GM12878 (cell line): ENCODE results near the gene KLF8. TPM values are rescaled to one million over a fixed set of nuclear protein-coding genes. Genes with fewer than 3 reads are reported as not detected.

ENCODE experiments used
- BHLHE40 ChIP-seq, 2 experiments: fragments of 450-650 bp in 1 of 2; IDR thresholded peaks; 2 replicates each; pipeline ENCODE4 v1.6.1; 2011 to 2017; ENCODE audit warnings: low read depth in 2 of 2, borderline replicate concordance in 1 of 2, improper control_type of control experiment in 1 of 2, low read length in 1 of 2, mild to moderate bottlenecking in 1 of 2
- CHD1 ChIP-seq: IDR thresholded peaks from 2 replicates; pipeline ENCODE4 v1.6.1; 2012; ENCODE audit warnings: low read depth, low read length, improper control_type of control experiment
- IRF3 ChIP-seq: fragments of 450-650 bp; IDR thresholded peaks from 2 replicates; pipeline ENCODE4 v1.6.1; 2014; ENCODE audit warnings: mild to moderate bottlenecking
- KLF5 ChIP-seq: fragments of 450-650 bp; IDR thresholded peaks from 2 replicates; pipeline ENCODE4 v1.6.1; 2014; ENCODE audit warnings: mild to moderate bottlenecking; ENCODE audit not compliant: partially characterized antibody
- MEF2B ChIP-seq: fragments of 450-650 bp; IDR thresholded peaks from 2 replicates; pipeline ENCODE4 v1.6.1; 2018; ENCODE audit warnings: mild to moderate bottlenecking, moderate library complexity; ENCODE audit not compliant: partially characterized antibody, poor library complexity, severe bottlenecking
- MTA2 ChIP-seq: fragments of 450-650 bp; IDR thresholded peaks from 2 replicates; pipeline ENCODE4 v1.6.1; 2016; ENCODE audit warnings: low read depth, mild to moderate bottlenecking, moderate library complexity
- MTA3 ChIP-seq: IDR thresholded peaks from 2 replicates; pipeline ENCODE4 v1.6.1; 2012; ENCODE audit warnings: low read length, inconsistent platforms, borderline replicate concordance
- PML ChIP-seq: IDR thresholded peaks from 2 replicates; pipeline ENCODE4 v1.6.1; 2012; ENCODE audit warnings: low read length, inconsistent platforms
- POU2F2 ChIP-seq: IDR thresholded peaks from 3 replicates; pipeline ENCODE4 v1.6.1; 2011; ENCODE audit warnings: low read depth, mild to moderate bottlenecking, low read length, borderline replicate concordance
- PRDM15 ChIP-seq: fragments of 450-650 bp; formaldehyde crosslinking; IDR thresholded peaks from 2 replicates; pipeline ENCODE4 v1.4.0; 2020; ENCODE audit warnings: mild to moderate bottlenecking, moderate library complexity
- RAD21 ChIP-seq: IDR thresholded peaks from 2 replicates; pipeline ENCODE4 v1.6.1; 2011; ENCODE audit warnings: mild to moderate bottlenecking, low read depth, low read length, moderate library complexity; ENCODE audit not compliant: insufficient read depth
- RCOR1 ChIP-seq: conservative IDR thresholded peaks from 2 replicates; pipeline ENCODE4 v1.6.1; 2012; ENCODE audit warnings: low read depth, low read length, improper control_type of control experiment
- RELA ChIP-seq: fragments of 450-650 bp; IDR thresholded peaks from 2 replicates; pipeline ENCODE4 v1.8.0; 2014; ENCODE audit warnings: borderline replicate concordance; ENCODE audit not compliant: partially characterized antibody
- RFX5 ChIP-seq: IDR thresholded peaks from 2 replicates; pipeline ENCODE4 v1.6.1; 2011; ENCODE audit warnings: low read depth, low read length, improper control_type of control experiment
- RUNX3 ChIP-seq: IDR thresholded peaks from 2 replicates; pipeline ENCODE4 v1.6.1; 2012; ENCODE audit warnings: low read length, inconsistent platforms
- SMARCA5 ChIP-seq: fragments of 450-650 bp; IDR thresholded peaks from 2 replicates; pipeline ENCODE4 v1.6.1; 2017; ENCODE audit warnings: mild to moderate bottlenecking
- SMC3 ChIP-seq: IDR thresholded peaks from 2 replicates; pipeline ENCODE4 v1.6.1; 2011; ENCODE audit warnings: low read length, improper control_type of control experiment, borderline replicate concordance
- SREBF1 ChIP-seq: IDR thresholded peaks from 2 replicates; pipeline ENCODE4 v1.6.1; 2012; ENCODE audit warnings: mild to moderate bottlenecking, low read length
- STAT1 ChIP-seq: fragments of 450-650 bp; conservative IDR thresholded peaks from 2 replicates; pipeline ENCODE4 v1.6.1; 2014; ENCODE audit warnings: antibody characterized with exemption, mild to moderate bottlenecking
- STAT3 ChIP-seq: IDR thresholded peaks from 2 replicates; pipeline ENCODE4 v1.6.1; 2011; ENCODE audit warnings: low read depth, low read length, improper control_type of control experiment
- TAF1 ChIP-seq: IDR thresholded peaks from 2 replicates; pipeline ENCODE4 v1.6.1; 2011; ENCODE audit warnings: mild to moderate bottlenecking, low read depth, low read length, borderline replicate concordance
- TCF12 ChIP-seq: IDR thresholded peaks from 2 replicates; pipeline ENCODE4 v1.6.1; 2011; ENCODE audit warnings: low read depth, mild to moderate bottlenecking, low read length
- YY1 ChIP-seq: IDR thresholded peaks from 2 replicates; pipeline ENCODE4 v1.6.1; 2011; ENCODE audit warnings: low read depth, mild to moderate bottlenecking, low read length
- ZBTB40 ChIP-seq: fragments of 450-650 bp; IDR thresholded peaks from 2 replicates; pipeline ENCODE4 v1.6.1; 2016; ENCODE audit warnings: mild to moderate bottlenecking, moderate library complexity, borderline replicate concordance
- ZNF217 ChIP-seq: fragments of 450-650 bp; IDR thresholded peaks from 2 replicates; pipeline ENCODE4 v1.6.1; 2017; ENCODE audit warnings: antibody characterized with exemption, mild to moderate bottlenecking
- ZNF622 ChIP-seq: fragments of 450-650 bp; IDR thresholded peaks from 2 replicates; pipeline ENCODE4 v1.6.1; 2017; ENCODE audit warnings: mild to moderate bottlenecking, inconsistent platforms
- polyA plus RNA-seq, 11 experiments: library from polyadenylated mRNA; depleted of rRNA in 4 of 11; unstranded in 6 of 11; stranded (reverse) in 5 of 11; fragments of >200 nt; fragmentation: Nextera tagmentation in 4 of 11; fragmentation: Illumina TruSeq in 1 of 11; extraction: Ambion mirVana in 4 of 11; extraction: Trizol in 1 of 11; gene quantifications; 1 replicate in 1 of 11; 2 replicates in 10 of 11; pipeline versions ENCODE4 v1.2.1 to v1.2.3, GENCODE V29; 2011 to 2016; ENCODE audit warnings: inconsistent platforms in 2 of 11, missing spikeins in 2 of 11, low read depth in 1 of 11
- total RNA-seq, 4 experiments: library from RNA; depleted of rRNA in 3 of 4; stranded (reverse); fragments of >200 nt in 3 of 4; fragmentation: Illumina TruSeq in 1 of 4; extraction: Trizol in 1 of 4; gene quantifications; 2 replicates each; pipeline versions ENCODE4 v1.2.1 to v1.2.3, GENCODE V29; 2013 to 2021

KLF8 gene
- total and polyA plus RNA-seq, 10 of the 15 experiments (the other 5 are each of a cell fraction or from before 2014, with no cell fraction given), result 0.31 to 27.3 (median 0.99) TPM

- no peak for TF ChIP-seq POU2F2
- no peak for TF ChIP-seq CHD1
- TF ChIP-seq SMARCA5, result no peak
- TF ChIP-seq RFX5, result no peak
- no peak for TF ChIP-seq TCF12
- no peak for TF ChIP-seq ZNF622
- no peak for TF ChIP-seq IRF3
- no peak for TF ChIP-seq STAT3
- TF ChIP-seq SREBF1, result no peak
- no peak for TF ChIP-seq MTA3
- no peak for TF ChIP-seq RCOR1
- TF ChIP-seq PML, result no peak
- TF ChIP-seq TAF1, result no peak
- no peak for TF ChIP-seq ZBTB40
- TF ChIP-seq MEF2B, result no peak
- no peak for TF ChIP-seq KLF5
- TF ChIP-seq RAD21, result peak; percentile 95
- no peak for TF ChIP-seq BHLHE40 (IDR thresholded peaks at IDR 0.05; ENCODE audit: borderline replicate concordance in 1 of 2, low read depth in 2 of 2, low read length in 1 of 2)
- no peak for TF ChIP-seq ZNF217
- TF ChIP-seq PRDM15 (CRISPR knock-in tag), result no peak
- TF ChIP-seq RUNX3, result peak; percentile 18; the same call in 1 of the 2 replicates
- TF ChIP-seq SMC3, result peak; percentile 93
- no peak for TF ChIP-seq RELA
- no peak for TF ChIP-seq STAT1
- peak; percentile 11; the same call in 1 of the 2 replicates for TF ChIP-seq MTA2
- peak; percentile 57; the same call in 1 of the 2 replicates for TF ChIP-seq YY1
Observed at GRCh38 chrX:56248492-56248891, 16.3 kb downstream of the KLF8 start (continued).
